ENCODE results near the gene FAT1. TPM values are rescaled to one million over a fixed set of nuclear protein-coding genes. Genes with fewer than 3 reads are reported as not detected.

The FAT1 gene
- total and polyA plus RNA-seq, 2 donors (not counting 1 experiment from before 2014, with no cell fraction given): 0.07 to 0.15 TPM

DNA sequence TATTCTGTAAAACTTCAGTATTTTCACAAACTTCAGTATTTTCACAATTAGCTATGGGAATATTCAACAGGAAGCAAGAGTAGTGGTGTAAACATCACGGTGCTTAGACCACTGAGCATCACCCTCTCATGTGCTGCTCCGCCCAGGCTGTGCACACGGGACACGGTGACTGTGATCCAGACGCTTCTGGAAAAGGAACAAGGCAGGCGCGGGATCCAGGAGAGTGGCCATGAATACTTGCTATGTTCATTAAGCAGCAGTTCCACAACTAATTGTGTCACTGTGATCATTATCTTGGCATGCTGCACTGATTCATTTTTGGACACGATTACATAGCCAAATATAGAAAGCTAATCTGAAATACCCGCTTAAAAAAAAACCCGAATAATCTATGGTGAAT is 19.6 kb upstream of the FAT1 start:
- Mint-ChIP-seq H3K4me3 (no peak overlapping the region), H3K4me1 (no peaks in the 10 kb centered on the region), H3K9me3 (ENCODE audit: insufficient read depth) (no peaks in the 10 kb centered on the region), H3K27me3 (no peaks in the 10 kb centered on the region), H3K27ac (no peak overlapping the region)
- intact Hi-C loops (cut with micrococcal nuclease): no loop called here
- no peak overlapping the region for H2AFZ ChIP-seq (ENCODE audit: insufficient read depth, low read depth, low read length, poor library complexity, severe bottlenecking)
- no peak for TF ChIP-seq EZH2 (IDR thresholded peaks at IDR 0.05; ENCODE audit: borderline replicate concordance, insufficient read depth, low read depth, low read length, poor library complexity, severe bottlenecking)
- TF ChIP-seq, protein P1, sequence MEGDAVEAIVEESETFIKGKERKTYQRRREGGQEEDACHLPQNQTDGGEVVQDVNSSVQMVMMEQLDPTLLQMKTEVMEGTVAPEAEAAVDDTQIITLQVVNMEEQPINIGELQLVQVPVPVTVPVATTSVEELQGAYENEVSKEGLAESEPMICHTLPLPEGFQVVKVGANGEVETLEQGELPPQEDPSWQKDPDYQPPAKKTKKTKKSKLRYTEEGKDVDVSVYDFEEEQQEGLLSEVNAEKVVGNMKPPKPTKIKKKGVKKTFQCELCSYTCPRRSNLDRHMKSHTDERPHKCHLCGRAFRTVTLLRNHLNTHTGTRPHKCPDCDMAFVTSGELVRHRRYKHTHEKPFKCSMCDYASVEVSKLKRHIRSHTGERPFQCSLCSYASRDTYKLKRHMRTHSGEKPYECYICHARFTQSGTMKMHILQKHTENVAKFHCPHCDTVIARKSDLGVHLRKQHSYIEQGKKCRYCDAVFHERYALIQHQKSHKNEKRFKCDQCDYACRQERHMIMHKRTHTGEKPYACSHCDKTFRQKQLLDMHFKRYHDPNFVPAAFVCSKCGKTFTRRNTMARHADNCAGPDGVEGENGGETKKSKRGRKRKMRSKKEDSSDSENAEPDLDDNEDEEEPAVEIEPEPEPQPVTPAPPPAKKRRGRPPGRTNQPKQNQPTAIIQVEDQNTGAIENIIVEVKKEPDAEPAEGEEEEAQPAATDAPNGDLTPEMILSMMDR (IDR thresholded peaks at IDR 0.05): no peak
- ATAC-seq (ENCODE audit: low read depth) (no peak), DNase-seq (no peak)
- no peaks in the 10 kb centered on the region for H3K4me1 ChIP-seq (ENCODE audit: control insufficient read depth in 2 of 2, insufficient read depth in 2 of 2, low read length in 2 of 2)
- no peaks in the 10 kb centered on the region for H3K36me3 ChIP-seq (replicated peaks in 1 of 2; ENCODE audit: control extremely low read depth in 1 of 2, control insufficient read depth in 1 of 2, extremely low read depth in 1 of 2, insufficient read depth in 2 of 2, low read length in 1 of 2)
- 100% methylated on average over 4 of the region's 10 CpGs for WGBS (ENCODE audit: insufficient coverage)
- H3K9me3 ChIP-seq (ENCODE audit: control extremely low read depth in 1 of 3, control insufficient read depth in 2 of 3, insufficient read depth in 1 of 3, low read length in 2 of 3): peaks cover 0 to 7% (median 0%) of the 10 kb centered on the region in 3 donors
- POLR2A ChIA-PET: no interaction called here
- no peak overlapping the region for H3K4me2 ChIP-seq (replicated peaks; ENCODE audit: low read depth, low read length, poor library complexity, severe bottlenecking)
- H4K20me1 ChIP-seq (ENCODE audit: control insufficient read depth, insufficient read depth, low read length, poor library complexity, severe bottlenecking): no peaks in the 10 kb centered on the region
- CTCF ChIA-PET: no interaction called here
- no peaks in the 10 kb centered on the region for H3K27me3 ChIP-seq (replicated peaks in 1 of 4; ENCODE audit: control extremely low read depth in 1 of 4, control insufficient read depth in 3 of 4, insufficient read depth in 4 of 4, low read length in 3 of 4)
- H3K4me3 ChIP-seq (ENCODE audit: control extremely low read depth in 1 of 5, extremely low read depth in 1 of 5, insufficient read depth in 1 of 5, low read depth in 2 of 5, low read length in 4 of 5): no peak overlapping the region
- no peak overlapping the region for H3K27ac ChIP-seq (ENCODE audit: low read length in 2 of 2)
- H3K9ac ChIP-seq (ENCODE audit: low read length): no peak overlapping the region
- H3K79me2 ChIP-seq (ENCODE audit: control insufficient read depth, insufficient read depth, low read length): no peaks in the 10 kb centered on the region

DNA sequence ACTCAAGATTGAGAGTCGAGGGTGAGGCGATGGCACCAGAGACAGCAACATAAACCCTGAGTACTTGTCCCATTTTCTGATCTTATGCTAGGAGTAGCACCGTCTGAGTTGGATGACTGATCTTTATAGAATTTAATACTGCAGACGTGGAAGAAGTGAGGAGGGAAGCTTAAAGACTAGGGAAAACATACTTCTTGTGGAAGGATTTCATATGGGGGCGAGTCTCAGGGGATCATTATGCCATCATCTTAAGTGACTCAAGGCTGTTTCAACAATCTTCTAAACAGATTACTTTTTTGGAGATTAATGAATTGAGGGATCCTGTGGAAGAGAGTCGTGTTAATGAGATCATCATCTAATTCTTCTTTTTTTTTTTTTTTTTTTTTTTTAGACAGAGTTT is 17.2 kb upstream of the FAT1 start:
- Histone ChIP-seq H3K79me2 (ENCODE audit: control insufficient read depth, insufficient read depth, low read length) (no peaks in the 10 kb centered on the region), H3K27ac (ENCODE audit: low read length in 2 of 2) (no peak overlapping the region), H3K27me3 (replicated peaks in 1 of 4; ENCODE audit: control extremely low read depth in 1 of 4, control insufficient read depth in 3 of 4, insufficient read depth in 4 of 4, low read length in 3 of 4) (no peaks in the 10 kb centered on the region), H3K9me3 (ENCODE audit: control extremely low read depth in 1 of 3, control insufficient read depth in 2 of 3, insufficient read depth in 1 of 3, low read length in 2 of 3) (peaks cover 0 to 5% (median 0%) of the 10 kb centered on the region in 3 donors), H3K4me1 (ENCODE audit: control insufficient read depth in 2 of 2, insufficient read depth in 2 of 2, low read length in 2 of 2) (no peaks in the 10 kb centered on the region), H3K36me3 (replicated peaks in 1 of 2; ENCODE audit: control extremely low read depth in 1 of 2, control insufficient read depth in 1 of 2, extremely low read depth in 1 of 2, insufficient read depth in 2 of 2, low read length in 1 of 2) (no peaks in the 10 kb centered on the region), H3K9ac (ENCODE audit: low read length) (no peak overlapping the region), H3K4me2 (replicated peaks; ENCODE audit: low read depth, low read length, poor library complexity, severe bottlenecking) (no peak overlapping the region), H2AFZ (ENCODE audit: insufficient read depth, low read depth, low read length, poor library complexity, severe bottlenecking) (no peak overlapping the region), H3K4me3 (ENCODE audit: control extremely low read depth in 1 of 5, extremely low read depth in 1 of 5, insufficient read depth in 1 of 5, low read depth in 2 of 5, low read length in 4 of 5) (no peak overlapping the region), H4K20me1 (ENCODE audit: control insufficient read depth, insufficient read depth, low read length, poor library complexity, severe bottlenecking) (no peaks in the 10 kb centered on the region)
- ChIA-PET POLR2A (no interaction called here), CTCF (no interaction called here)
- H3K4me1 Mint-ChIP-seq: no peaks in the 10 kb centered on the region
- intact Hi-C loops (cut with micrococcal nuclease): no loop called here
- WGBS (ENCODE audit: insufficient coverage): 88% methylated on average over 4 of the region's 6 CpGs
- TF ChIP-seq, protein P1 (IDR thresholded peaks at IDR 0.05): no peak
- no peak for TF ChIP-seq EZH2 (IDR thresholded peaks at IDR 0.05; ENCODE audit: borderline replicate concordance, insufficient read depth, low read depth, low read length, poor library complexity, severe bottlenecking)
- no peak overlapping the region for H3K4me3 Mint-ChIP-seq
- no peaks in the 10 kb centered on the region for H3K9me3 Mint-ChIP-seq (ENCODE audit: insufficient read depth)
- H3K27me3 Mint-ChIP-seq: no peaks in the 10 kb centered on the region
- DNase-seq (no peak), ATAC-seq (ENCODE audit: low read depth) (no peak)
- H3K27ac Mint-ChIP-seq: no peak overlapping the region
